KOPT-K1 (cell line): ENCODE results near the gene POLDIP3.

Source experiments
- H3K27ac ChIP-seq: fragments of 200-600 bp; sonication (generic); 2 replicates; pipeline ENCODE4 v1.5.1; 2016; ENCODE audit warnings: antibody characterized with exemption, mild to moderate bottlenecking, low read depth, low read length; ENCODE audit not compliant: poor library complexity, severe bottlenecking
- H3K36me3 ChIP-seq: fragments of 200-600 bp; sonication (generic); 2 replicates; pipeline ENCODE4 v1.5.1; 2017; ENCODE audit warnings: antibody characterized with exemption, mild to moderate bottlenecking, low read length, moderate library complexity; ENCODE audit not compliant: insufficient read depth
- H3K9me3 ChIP-seq: fragments of 200-600 bp; sonication (generic); 2 replicates; pipeline ENCODE4 v1.5.1; 2017; ENCODE audit warnings: antibody characterized with exemption, low read length, mild to moderate bottlenecking; ENCODE audit not compliant: insufficient read depth, poor library complexity, severe bottlenecking

POLDIP3 gene

GRCh38 chr22:42645341-42645937 is 30.8 kb upstream of the POLDIP3 start:
- Histone ChIP-seq H3K36me3 (no peaks in the 10 kb centered on the region; the same call in 1 of the 2 replicates), H3K27ac (no peak overlapping the region), H3K9me3 (no peaks in the 10 kb centered on the region)

GRCh38 chr22:42644422-42645340 is 30.0 kb upstream of the POLDIP3 start:
- Histone ChIP-seq H3K36me3 (no peaks in the 10 kb centered on the region; the same call in 1 of the 2 replicates), H3K27ac (no peak overlapping the region)

DNA sequence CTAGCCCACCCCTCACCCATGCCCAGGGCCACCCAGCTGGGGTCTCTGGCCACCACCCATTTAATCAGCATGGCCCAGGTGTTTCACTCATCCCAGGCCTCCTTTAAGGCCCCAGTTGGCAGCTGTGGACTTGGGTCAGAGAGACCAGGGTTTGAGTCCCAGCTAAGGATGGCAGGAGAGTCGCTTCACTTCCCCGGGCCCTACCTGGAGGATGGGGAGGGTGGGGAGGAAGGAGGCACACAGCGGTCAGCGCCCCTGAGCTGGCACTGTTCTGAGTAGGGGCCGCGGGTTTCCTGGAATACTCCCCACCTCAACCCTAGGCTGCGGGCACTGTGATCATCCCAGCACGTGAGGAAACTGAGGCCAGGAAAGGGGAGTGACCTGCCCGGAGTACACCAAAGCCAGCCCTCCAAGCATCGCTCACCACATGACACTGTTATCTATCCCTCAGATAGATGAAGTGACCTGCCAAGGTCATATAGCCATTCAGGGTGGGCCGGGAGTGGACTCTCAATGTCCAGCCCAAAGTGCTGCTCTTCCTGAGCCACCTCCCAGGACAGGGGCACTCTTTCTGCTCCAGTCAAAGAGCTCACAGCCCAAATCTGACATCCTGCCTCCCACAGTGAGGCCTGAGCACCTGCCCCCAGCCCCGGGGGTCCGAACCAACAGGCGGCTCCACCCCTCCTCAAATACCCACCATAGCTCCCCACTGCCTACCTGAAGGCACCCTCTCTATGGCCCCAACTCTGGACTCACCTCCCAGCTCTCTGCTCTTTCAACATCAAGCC is 29.1 kb upstream of the POLDIP3 start:
- Histone ChIP-seq H3K27ac (no peak overlapping the region), H3K36me3 (no peaks in the 10 kb centered on the region; the same call in 1 of the 2 replicates), H3K9me3 (no peaks in the 10 kb centered on the region)

More at GRCh38 chr22:42644422-42645340, 30.0 kb upstream of the POLDIP3 start:
- H3K9me3 ChIP-seq = no peaks in the 10 kb centered on the region

GRCh38 chr22:42642806-42643633 is 28.3 kb upstream of the POLDIP3 start:
- H3K36me3 ChIP-seq = no peaks in the 10 kb centered on the region; the same call in 1 of the 2 replicates
- no peak overlapping the region for H3K27ac ChIP-seq

GRCh38 chr22:42641801-42642413 is 27.2 kb upstream of the POLDIP3 start:
- Histone ChIP-seq H3K27ac (no peak overlapping the region), H3K9me3 (no peaks in the 10 kb centered on the region), H3K36me3 (no peaks in the 10 kb centered on the region; the same call in 1 of the 2 replicates)

More at GRCh38 chr22:42642806-42643633, 28.3 kb upstream of the POLDIP3 start:
- H3K9me3 ChIP-seq = no peaks in the 10 kb centered on the region

GRCh38 chr22:42639541-42640241 is 25.0 kb upstream of the POLDIP3 start:
- no peaks in the 10 kb centered on the region for H3K9me3 ChIP-seq
- peaks cover 16% of the 10 kb centered on the region for H3K36me3 ChIP-seq
- no peak overlapping the region for H3K27ac ChIP-seq

DNA sequence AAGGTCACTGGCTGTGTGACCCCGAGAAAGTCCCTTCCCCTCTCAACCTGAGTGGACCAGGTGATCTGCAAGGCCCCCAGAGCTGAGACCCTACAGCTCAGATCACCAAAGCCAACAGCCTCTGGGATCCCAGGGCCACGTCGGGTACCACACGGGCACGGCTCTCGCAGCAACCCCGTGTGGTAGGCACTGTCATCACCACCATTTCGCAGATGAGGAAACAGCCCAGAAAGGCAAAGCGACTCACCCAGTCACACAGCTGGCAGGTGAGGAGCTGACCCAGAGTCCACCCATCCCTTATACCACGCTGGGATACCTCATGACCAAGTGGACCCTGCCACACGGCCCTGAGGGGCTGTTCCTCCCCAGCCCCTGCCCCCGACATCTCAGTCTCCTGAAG is 22.9 kb upstream of the POLDIP3 start:
- H3K27ac ChIP-seq = no peak overlapping the region
- H3K9me3 ChIP-seq = no peaks in the 10 kb centered on the region
- H3K36me3 ChIP-seq = peaks cover 32% of the 10 kb centered on the region

- no peaks in the 10 kb centered on the region for H3K9me3 ChIP-seq
- no peak overlapping the region for H3K27ac ChIP-seq
- peaks cover 42% of the 10 kb centered on the region for H3K36me3 ChIP-seq
These were observed 21.8 kb upstream of the POLDIP3 start for GRCh38 chr22:42636506-42636905.

- H3K27ac ChIP-seq = no peak overlapping the region
- H3K36me3 ChIP-seq = peaks cover 52% of the 10 kb centered on the region
- H3K9me3 ChIP-seq = no peaks in the 10 kb centered on the region
These were observed 20.8 kb upstream of the POLDIP3 start for GRCh38 chr22:42635531-42635930.

- no peak overlapping the region for H3K27ac ChIP-seq
- H3K9me3 ChIP-seq = no peaks in the 10 kb centered on the region
- H3K36me3 ChIP-seq = peaks cover 77% of the 10 kb centered on the region
These were observed 18.3 kb upstream of the POLDIP3 start for GRCh38 chr22:42633013-42633412.

DNA sequence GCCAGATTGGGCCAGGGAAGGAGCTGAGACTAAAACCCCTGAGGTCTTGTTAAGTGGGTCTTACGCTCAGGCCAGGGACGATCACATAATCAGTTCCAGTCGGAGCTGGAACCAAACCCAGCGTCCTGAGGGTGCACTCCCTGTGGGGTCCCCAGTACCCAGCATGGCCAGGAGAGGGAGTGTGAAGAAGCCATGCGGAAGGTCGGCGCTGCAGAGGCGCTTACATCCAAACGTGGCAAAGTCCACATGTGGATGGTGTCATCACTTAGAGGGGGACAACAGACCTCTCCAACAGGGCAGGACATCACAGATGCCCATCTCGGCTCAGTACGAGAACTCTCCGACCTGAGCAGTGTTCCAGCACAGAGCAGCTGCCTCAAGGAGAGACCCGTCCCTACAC is 17.4 kb upstream of the POLDIP3 start:
- H3K36me3 ChIP-seq = peaks cover 86% of the 10 kb centered on the region
- H3K9me3 ChIP-seq = no peaks in the 10 kb centered on the region
- H3K27ac ChIP-seq = no peak overlapping the region

- H3K9me3 ChIP-seq = no peaks in the 10 kb centered on the region
- H3K27ac ChIP-seq = no peak overlapping the region
- H3K36me3 ChIP-seq = peaks cover 89% of the 10 kb centered on the region
These were observed 16.4 kb upstream of the POLDIP3 start for GRCh38 chr22:42630901-42631602.

GRCh38 chr22:42630211-42630610 is 15.5 kb upstream of the POLDIP3 start:
- peaks cover 85% of the 10 kb centered on the region for H3K36me3 ChIP-seq
- H3K27ac ChIP-seq = no peak overlapping the region
- H3K9me3 ChIP-seq = no peaks in the 10 kb centered on the region
